Thyroid gland (tissue), 4 donors: ENCODE data around the gene UPF3A. TPM values are rescaled to one million over a fixed set of nuclear protein-coding genes. Genes with fewer than 3 reads are reported as not detected.

Experiments used
- DNase-seq, 2 donors: peaks; one replicate each; pipeline ENCODE4 v3.0.0-alpha.2; 2019
- H3K27ac ChIP-seq, 3 donors: fragments of 200-600 bp; sonication (generic); 1 replicate in 2 of 3; 2 replicates in 1 of 3; pipeline ENCODE4 v1.5.1; 2016 to 2019; ENCODE audit warnings: mild to moderate bottlenecking in 1 of 3, moderate library complexity in 1 of 3
- H3K27me3 ChIP-seq: fragments of 200-600 bp; sonication (generic); one replicate; pipeline ENCODE4 v1.5.1; 2019
- H3K36me3 ChIP-seq, 2 donors: fragments of 200-600 bp; sonication (generic); one replicate each; pipeline ENCODE4 v1.5.1; 2016 to 2019
- H3K4me1 ChIP-seq, 2 donors: fragments of 200-600 bp; sonication (generic); one replicate each; pipeline ENCODE4 v1.5.1; 2017 to 2019
- H3K4me3 ChIP-seq, 3 donors: fragments of 200-600 bp; sonication (generic); replicated peaks in 1 of 3; 1 replicate in 2 of 3; 2 replicates in 1 of 3; pipeline ENCODE4 v1.5.1; 2016; ENCODE audit warnings: mild to moderate bottlenecking in 1 of 3
- H3K9me3 ChIP-seq: fragments of 200-600 bp; sonication (generic); one replicate; pipeline ENCODE4 v1.5.1; 2017
- CTCF ChIP-seq, 6 experiments: fragments of 200-600 bp in 3 of 6; fragments of 450-650 bp in 3 of 6; sonication (generic) in 3 of 6; IDR thresholded peaks; one replicate each; pipeline ENCODE4 v1.5.1; 2016 to 2019; ENCODE audit warnings: antibody characterized with exemption in 6 of 6, mild to moderate bottlenecking in 2 of 6, inconsistent platforms in 1 of 6, moderate library complexity in 1 of 6
- POLR2A ChIP-seq, 2 donors: fragments of 450-650 bp; IDR thresholded peaks; one replicate each; pipeline ENCODE4 v1.6.1; 2017; ENCODE audit warnings: antibody characterized with exemption in 2 of 2, mild to moderate bottlenecking in 2 of 2, moderate library complexity in 1 of 2
- WGBS, 2 donors: methylation state at CpG; one replicate each; pipeline ENCODE4 v1.1.5; 2017; 5-methylcytosine and 5-hydroxymethylcytosine counted together
- intact Hi-C: fragments of 100-400 bp; cut with DNase I; formaldehyde crosslinking; loops from one replicate; pipeline ENCODE4 v1.15.1; 2023
- total RNA-seq, 4 donors: library from RNA; depleted of rRNA; stranded (reverse); fragments of >200 nt; gene quantifications; one replicate each; pipeline ENCODE4 v1.2.3, GENCODE V29; 2016

Gene UPF3A
- total RNA-seq, 4 donors from 2014 or later = 58.8 to 81.9 (median 70.1) TPM

- intact Hi-C loops = no loop called here
- no peak for TF ChIP-seq CTCF (IDR thresholded peaks at IDR 0.05)
- peak; percentile 73 to 95 for TF ChIP-seq POLR2A (IDR thresholded peaks at IDR 0.05)
- Histone ChIP-seq H3K27me3 (no peaks in the 10 kb centered on the region), H3K4me1 (peaks cover 12 to 31% of the 10 kb centered on the region in 2 donors), H3K9me3 (no peaks in the 10 kb centered on the region), H3K4me3 (peak within 1 kb of the TSS; percentile 51 to 91 (median 82)), H3K36me3 (no peaks in the 10 kb centered on the region), H3K27ac (peak within 1 kb of the TSS; percentile 83 to 94 (median 89))
- 0 to 1% methylated on average over 53 to 58 of the region's 107 CpGs for WGBS, 2 donors
- DNase-seq = peak; percentile 97
Measured at GRCh38 chr13:114314074-114314912, 32.9 kb downstream of the UPF3A start, which contains the start of gene CHAMP1. TSS of gene CHAMP1 (plus strand) at chr13:114314503. CDS start at chr13:114323843, 9,340 bp downstream.

- intact Hi-C loops = no loop called here
- 21 to 32% methylated on average over 7 of the region's 7 CpGs for WGBS, 2 donors
- peaks cover 7 to 23% of the 10 kb centered on the region in 2 donors for H3K4me1 ChIP-seq
Measured at GRCh38 chr13:114315074-114315785, 33.8 kb downstream of the UPF3A start.

GRCh38 chr13:114318624-114319023 lies 37.2 kb downstream of the UPF3A start:
- Histone ChIP-seq H3K4me1 (peaks cover 7 to 17% of the 10 kb centered on the region in 2 donors), H3K27me3 (no peaks in the 10 kb centered on the region), H3K4me3 (no peak overlapping the region), H3K9me3 (no peaks in the 10 kb centered on the region), H3K27ac (no peak overlapping the region), H3K36me3 (peaks cover 10 to 16% of the 10 kb centered on the region in 2 donors)
- intact Hi-C loops = no loop called here
- DNase-seq = no peak
- TF ChIP-seq CTCF (IDR thresholded peaks at IDR 0.05) (no peak), POLR2A (IDR thresholded peaks at IDR 0.05) (no peak)
- 41 to 56% methylated on average over 1 of the region's 1 CpG for WGBS, 2 donors

More at GRCh38 chr13:114315074-114315785, 33.8 kb downstream of the UPF3A start:
- no peak for TF ChIP-seq POLR2A (IDR thresholded peaks at IDR 0.05)
- no peak for TF ChIP-seq CTCF (IDR thresholded peaks at IDR 0.05)
- H3K9me3 ChIP-seq = no peaks in the 10 kb centered on the region
- peak overlapping the region; percentile 51 to 91 (median 82) for H3K4me3 ChIP-seq
- no peak for DNase-seq
- no peaks in the 10 kb centered on the region for H3K27me3 ChIP-seq
- peak overlapping the region in 2 of 3 donors; percentile 83 to 94 for H3K27ac ChIP-seq
- no peaks in the 10 kb centered on the region for H3K36me3 ChIP-seq

DNA sequence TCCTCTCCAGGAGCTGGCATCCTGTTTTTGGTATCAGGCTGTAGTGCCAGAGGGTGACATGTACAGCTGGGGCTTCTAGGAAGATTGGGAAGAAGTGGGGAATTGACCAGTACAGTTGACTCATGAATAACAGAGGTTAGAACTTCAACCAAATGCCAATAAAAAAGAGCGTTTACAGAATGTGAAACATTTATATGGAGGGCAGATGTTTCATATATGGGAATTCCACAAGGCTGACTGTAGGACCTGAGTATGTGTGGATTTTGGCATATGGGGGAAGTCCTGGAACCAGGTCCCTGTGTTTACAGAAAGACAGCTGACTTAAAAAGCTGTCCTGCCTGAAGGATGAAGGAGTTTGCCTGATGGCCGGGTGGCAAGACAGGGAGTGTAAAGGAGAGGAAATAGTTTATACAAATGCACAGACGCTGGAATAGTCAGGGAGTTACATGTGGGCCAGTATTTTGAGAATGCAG lies 38.1 kb downstream of the UPF3A start:
- DNase-seq = no peak
- no peak for TF ChIP-seq POLR2A (IDR thresholded peaks at IDR 0.05)
- TF ChIP-seq CTCF (IDR thresholded peaks at IDR 0.05) = no peak
- peaks cover 19 to 24% of the 10 kb centered on the region in 2 donors for H3K36me3 ChIP-seq
- no peak overlapping the region for H3K4me3 ChIP-seq
- H3K9me3 ChIP-seq = no peaks in the 10 kb centered on the region
- intact Hi-C loops = no loop called here
- no peak overlapping the region for H3K27ac ChIP-seq
- peaks cover 7 to 15% of the 10 kb centered on the region in 2 donors for H3K4me1 ChIP-seq
- 79 to 80% methylated on average over 3 of the region's 3 CpGs for WGBS, 2 donors
- no peaks in the 10 kb centered on the region for H3K27me3 ChIP-seq
